Uterus (tissue), 4 donors: ENCODE results near the gene KLHDC10. TPM values are rescaled to one million over a fixed set of nuclear protein-coding genes. Genes with fewer than 3 reads are reported as not detected.

ENCODE experiments used
- DNase-seq, 2 donors: peaks; one replicate each; pipeline ENCODE4 v3.0.0-alpha.2; 2019 to 2020
- H3K27ac ChIP-seq, 2 donors: fragments of 200-600 bp; sonication (generic); 1 replicate in 1 of 2; 2 replicates in 1 of 2; pipeline ENCODE4 v1.5.1; 2016 to 2018
- H3K27me3 ChIP-seq, 2 donors: fragments of 200-600 bp; sonication (generic); one replicate each; pipeline ENCODE4 v1.5.1; 2018 to 2019; ENCODE audit warnings: control low read depth in 1 of 2
- H3K36me3 ChIP-seq, 2 donors: fragments of 200-600 bp; sonication (generic); one replicate each; pipeline ENCODE4 v1.5.1; 2019; ENCODE audit warnings: control low read depth in 1 of 2
- H3K4me1 ChIP-seq, 2 donors: fragments of 200-600 bp; sonication (generic); one replicate each; pipeline ENCODE4 v1.5.1; 2018 to 2019; ENCODE audit warnings: control low read depth in 1 of 2
- H3K4me3 ChIP-seq, 2 donors: fragments of 200-600 bp; sonication (generic); 1 replicate in 1 of 2; 2 replicates in 1 of 2; pipeline ENCODE4 v1.5.1; 2018 to 2019; ENCODE audit warnings: mild to moderate bottlenecking in 1 of 2
- H3K9me3 ChIP-seq, 2 donors: fragments of 200-600 bp; sonication (generic); one replicate each; pipeline ENCODE4 v1.5.1; 2019; ENCODE audit warnings: control low read depth in 1 of 2
- POLR2A ChIP-seq, 2 donors: fragments of 450-650 bp; IDR thresholded peaks; one replicate each; pipeline ENCODE4 v1.6.1; 2016; ENCODE audit warnings: antibody characterized with exemption in 2 of 2, mild to moderate bottlenecking in 1 of 2, moderate library complexity in 1 of 2
- intact Hi-C: fragments of 100-400 bp; cut with DNase I; formaldehyde crosslinking; loops from one replicate; pipeline ENCODE4 v1.15.1; 2023; ENCODE audit warnings: low total_unique reads
- total RNA-seq, 4 donors: library from RNA; depleted of rRNA in 3 of 4; stranded (reverse); fragments of >200 nt in 3 of 4; gene quantifications; one replicate each; pipeline versions ENCODE4 v1.1.0 to v1.2.4, GENCODE V29; 2014 to 2023
- TF ChIP-seq, protein P1 (sequence below), 4 experiments: fragments of 200-600 bp in 2 of 4; fragments of 450-650 bp in 2 of 4; sonication (generic) in 2 of 4; IDR thresholded peaks; one replicate each; pipeline ENCODE4 v1.5.1; 2016 to 2019; ENCODE audit warnings: antibody characterized with exemption in 4 of 4, mild to moderate bottlenecking in 2 of 4, moderate library complexity in 1 of 4
- donor health status: DM: yes; HTN: yes; CAD: no.

Gene KLHDC10
- total RNA-seq, 4 donors from 2014 or later: 8.8 to 58.5 (median 26.5) TPM

DNA sequence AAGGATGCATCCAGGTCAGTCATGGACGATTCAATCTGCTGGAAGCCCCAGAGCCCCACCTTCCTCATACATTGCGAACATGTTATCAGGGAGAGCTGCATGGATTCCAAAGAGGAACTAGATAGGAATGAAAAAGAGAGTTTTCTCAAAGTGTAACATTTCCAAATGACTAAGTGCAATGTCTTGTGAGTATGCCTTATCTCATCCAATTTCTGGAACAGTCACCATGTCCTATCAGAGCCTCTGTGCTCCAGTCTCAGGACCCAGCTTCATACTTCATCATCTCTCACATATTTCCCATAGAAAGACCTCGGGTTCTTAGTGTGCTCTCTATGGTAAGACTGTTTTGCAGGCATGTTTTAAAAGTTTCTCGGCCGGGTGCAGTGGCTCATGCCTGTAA, 45.9 kb upstream of the KLHDC10 start:
- no peaks in the 10 kb centered on the region for H3K36me3 ChIP-seq
- H3K4me3 ChIP-seq: no peak overlapping the region
- no peaks in the 10 kb centered on the region for H3K9me3 ChIP-seq
- no peak overlapping the region for H3K27ac ChIP-seq
- intact Hi-C loops: loop anchor here (10.0 kb wide), 1 partner anchor 1000 kb away; no protein-coding TSS in a partner anchor
- H3K4me1 ChIP-seq: no peaks in the 10 kb centered on the region
- no peak for TF ChIP-seq POLR2A (IDR thresholded peaks at IDR 0.05)
- TF ChIP-seq, protein P1, sequence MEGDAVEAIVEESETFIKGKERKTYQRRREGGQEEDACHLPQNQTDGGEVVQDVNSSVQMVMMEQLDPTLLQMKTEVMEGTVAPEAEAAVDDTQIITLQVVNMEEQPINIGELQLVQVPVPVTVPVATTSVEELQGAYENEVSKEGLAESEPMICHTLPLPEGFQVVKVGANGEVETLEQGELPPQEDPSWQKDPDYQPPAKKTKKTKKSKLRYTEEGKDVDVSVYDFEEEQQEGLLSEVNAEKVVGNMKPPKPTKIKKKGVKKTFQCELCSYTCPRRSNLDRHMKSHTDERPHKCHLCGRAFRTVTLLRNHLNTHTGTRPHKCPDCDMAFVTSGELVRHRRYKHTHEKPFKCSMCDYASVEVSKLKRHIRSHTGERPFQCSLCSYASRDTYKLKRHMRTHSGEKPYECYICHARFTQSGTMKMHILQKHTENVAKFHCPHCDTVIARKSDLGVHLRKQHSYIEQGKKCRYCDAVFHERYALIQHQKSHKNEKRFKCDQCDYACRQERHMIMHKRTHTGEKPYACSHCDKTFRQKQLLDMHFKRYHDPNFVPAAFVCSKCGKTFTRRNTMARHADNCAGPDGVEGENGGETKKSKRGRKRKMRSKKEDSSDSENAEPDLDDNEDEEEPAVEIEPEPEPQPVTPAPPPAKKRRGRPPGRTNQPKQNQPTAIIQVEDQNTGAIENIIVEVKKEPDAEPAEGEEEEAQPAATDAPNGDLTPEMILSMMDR (IDR thresholded peaks at IDR 0.05): no peak
- no peaks in the 10 kb centered on the region for H3K27me3 ChIP-seq
- no peak for DNase-seq

DNA sequence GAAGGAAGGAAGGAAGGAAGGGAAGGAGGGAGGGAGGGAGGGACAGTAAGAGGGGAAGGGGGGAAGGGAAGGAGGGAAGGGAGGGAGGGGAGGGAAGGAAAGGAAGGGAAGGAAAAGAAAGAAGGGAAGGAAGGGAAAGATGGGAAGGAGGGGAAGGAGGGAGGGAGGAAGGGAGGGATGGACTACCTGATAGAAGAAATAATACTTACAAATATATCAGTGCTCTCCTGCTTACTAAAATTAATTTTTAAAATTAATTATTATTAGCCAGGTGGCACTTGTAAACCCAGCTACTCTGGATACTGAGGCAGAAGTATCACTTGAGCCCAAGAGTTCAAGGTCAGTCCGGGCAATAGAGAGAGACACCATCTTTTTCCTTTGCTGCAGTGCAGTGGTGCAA, 37.6 kb upstream of the KLHDC10 start:
- Histone ChIP-seq H3K27ac (no peak overlapping the region), H3K27me3 (no peaks in the 10 kb centered on the region), H3K4me3 (no peak overlapping the region), H3K9me3 (no peaks in the 10 kb centered on the region), H3K36me3 (no peaks in the 10 kb centered on the region), H3K4me1 (no peaks in the 10 kb centered on the region)
- no peak for DNase-seq
- intact Hi-C loops: no loop called here
- no peak for TF ChIP-seq POLR2A (IDR thresholded peaks at IDR 0.05)
- TF ChIP-seq, protein P1 (IDR thresholded peaks at IDR 0.05): no peak

DNA sequence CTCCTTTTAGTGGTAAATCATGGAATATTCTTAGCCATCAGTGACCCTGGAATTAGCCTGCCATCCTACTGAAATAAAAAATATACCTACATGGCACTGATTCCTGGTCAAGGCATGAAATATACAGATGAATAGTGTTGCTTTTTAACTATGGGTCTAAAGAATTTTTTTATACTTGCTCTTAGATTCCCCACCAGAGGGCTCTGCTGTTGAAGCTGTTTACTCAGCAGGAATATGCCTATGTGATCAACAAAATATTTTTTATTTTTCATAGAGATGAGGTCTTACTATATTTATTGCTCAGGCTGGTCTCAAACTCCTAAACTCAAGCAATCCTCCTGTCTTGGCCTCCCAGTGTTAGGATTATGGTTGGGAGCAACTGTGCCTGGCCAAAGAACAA, 32.6 kb upstream of the KLHDC10 start:
- TF ChIP-seq POLR2A (IDR thresholded peaks at IDR 0.05): no peak
- TF ChIP-seq, protein P1 (IDR thresholded peaks at IDR 0.05): no peak
- H3K36me3 ChIP-seq: no peaks in the 10 kb centered on the region
- no peak overlapping the region for H3K4me3 ChIP-seq
- H3K4me1 ChIP-seq: no peaks in the 10 kb centered on the region
- intact Hi-C loops: no loop called here
- no peak for DNase-seq
- no peak overlapping the region for H3K27ac ChIP-seq
- no peaks in the 10 kb centered on the region for H3K9me3 ChIP-seq
- H3K27me3 ChIP-seq: no peaks in the 10 kb centered on the region

DNA sequence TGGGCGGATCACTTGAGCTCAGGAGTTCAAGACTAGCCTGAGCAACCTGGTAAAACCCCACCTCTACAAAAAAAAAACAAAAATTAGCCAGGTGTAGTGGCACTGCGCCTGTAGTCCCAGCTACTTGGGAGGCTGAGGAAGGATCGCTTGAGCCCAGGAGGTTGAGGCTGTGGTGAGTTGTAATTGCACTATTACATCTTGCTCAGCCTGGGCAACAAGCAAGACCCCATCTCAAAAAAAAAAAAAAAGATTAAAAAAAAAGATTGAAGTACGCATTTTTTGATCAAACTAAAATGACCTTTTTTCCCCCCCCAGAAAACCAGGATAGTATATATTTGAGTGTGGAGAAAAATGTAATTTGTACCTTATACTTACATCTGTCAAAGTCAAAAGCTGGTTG, 29.8 kb upstream of the KLHDC10 start:
- DNase-seq: no peak
- H3K27me3 ChIP-seq: no peaks in the 10 kb centered on the region
- no peaks in the 10 kb centered on the region for H3K4me1 ChIP-seq
- no peaks in the 10 kb centered on the region for H3K36me3 ChIP-seq
- intact Hi-C loops: no loop called here
- H3K9me3 ChIP-seq: no peaks in the 10 kb centered on the region
- H3K27ac ChIP-seq: no peak overlapping the region
- TF ChIP-seq POLR2A (IDR thresholded peaks at IDR 0.05): no peak
- TF ChIP-seq, protein P1 (IDR thresholded peaks at IDR 0.05): no peak
- no peak overlapping the region for H3K4me3 ChIP-seq

DNA sequence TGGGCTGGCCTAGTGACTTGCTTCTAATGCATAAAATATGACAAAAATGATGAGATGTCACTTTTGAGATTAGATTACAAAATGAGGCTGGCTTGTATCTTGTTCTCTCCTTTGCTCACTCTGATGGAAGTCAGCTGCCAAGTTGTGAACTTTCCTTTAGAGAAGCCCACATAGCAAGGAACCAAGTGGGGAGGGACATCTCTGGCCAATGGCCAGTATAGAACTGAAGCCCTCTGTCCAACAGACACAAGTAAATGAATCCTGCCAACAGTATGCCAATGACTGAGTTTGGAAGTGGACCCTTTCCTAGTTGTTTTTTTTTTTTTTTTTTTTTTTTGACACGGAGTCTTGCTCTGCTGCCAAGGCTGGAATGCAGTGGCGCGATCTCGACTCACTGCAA, 22.5 kb upstream of the KLHDC10 start:
- Histone ChIP-seq H3K9me3 (no peaks in the 10 kb centered on the region), H3K36me3 (no peaks in the 10 kb centered on the region), H3K27ac (no peak overlapping the region), H3K4me3 (no peak overlapping the region), H3K27me3 (no peaks in the 10 kb centered on the region), H3K4me1 (no peaks in the 10 kb centered on the region)
- DNase-seq: no peak
- intact Hi-C loops: no loop called here
- TF ChIP-seq, protein P1 (IDR thresholded peaks at IDR 0.05): no peak
- no peak for TF ChIP-seq POLR2A (IDR thresholded peaks at IDR 0.05)
